Endometrial microvascular endothelial cells (primary cell): ENCODE data around the gene PDSS2. TPM values are rescaled to one million over a fixed set of nuclear protein-coding genes. Genes with fewer than 3 reads are reported as not detected.
"Not testable (repeated sequence)": the region's sequence is repeated elsewhere in the genome, so short reads cannot be mapped to it uniquely, and the experiment has no call there.

Source experiments
- in situ Hi-C: cut with HindIII; loops from 2 replicates; pipeline ENCODE4 v1.10.0; 2017; ENCODE audit warnings: low sequenced_read_pairs, low pct_unique_long_range_greater_than_20kb; ENCODE audit errors: inconsistent ontology term
- total RNA-seq: library from RNA; depleted of rRNA; stranded (reverse); fragments of >200 nt; gene quantifications from one replicate; pipeline ENCODE4 v1.2.3, GENCODE V29; 2015; ENCODE audit errors: inconsistent ontology term

Gene PDSS2
- total RNA-seq, 1 donor from 2014 or later = 9.5 TPM

DNA sequence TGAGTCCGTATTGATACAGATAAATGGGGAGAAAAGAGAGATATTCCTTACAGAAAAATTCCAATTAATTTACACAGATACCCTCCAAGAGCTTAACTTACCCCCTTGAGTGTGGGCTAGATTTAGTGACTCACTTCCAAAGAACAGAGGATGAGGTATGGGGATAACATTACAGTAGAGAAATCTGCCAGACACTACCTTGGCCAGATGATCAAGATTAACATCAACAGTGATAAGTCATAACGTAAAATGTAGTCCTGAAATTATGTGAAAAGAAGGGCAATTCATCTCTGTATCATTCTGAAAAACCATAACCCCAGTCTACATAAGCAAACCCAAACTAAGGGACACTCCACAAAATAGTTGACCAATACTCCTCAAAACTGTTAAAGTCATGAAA is 69.3 kb downstream of the PDSS2 start:
- in situ Hi-C loops = no loop called here

DNA sequence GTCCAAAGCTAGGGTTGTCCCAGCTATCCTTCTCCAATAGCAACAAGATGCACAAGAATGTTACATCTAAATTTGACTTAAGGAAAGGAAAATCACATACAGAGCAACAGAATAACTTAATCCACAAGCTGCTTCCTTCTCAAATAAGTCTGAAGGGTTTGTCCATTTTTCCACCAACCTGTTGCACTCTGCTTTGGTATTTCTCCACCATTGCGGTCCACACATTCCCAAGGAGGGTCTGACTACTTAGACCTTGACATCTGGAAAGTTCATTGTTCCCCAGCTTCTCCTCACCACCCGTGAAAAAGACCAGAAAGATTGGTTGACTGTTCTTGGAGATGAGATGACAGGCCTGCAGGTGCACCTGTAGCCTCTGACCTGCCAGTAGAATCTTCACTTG is 72.5 kb downstream of the PDSS2 start:
- in situ Hi-C loops = no loop called here

DNA sequence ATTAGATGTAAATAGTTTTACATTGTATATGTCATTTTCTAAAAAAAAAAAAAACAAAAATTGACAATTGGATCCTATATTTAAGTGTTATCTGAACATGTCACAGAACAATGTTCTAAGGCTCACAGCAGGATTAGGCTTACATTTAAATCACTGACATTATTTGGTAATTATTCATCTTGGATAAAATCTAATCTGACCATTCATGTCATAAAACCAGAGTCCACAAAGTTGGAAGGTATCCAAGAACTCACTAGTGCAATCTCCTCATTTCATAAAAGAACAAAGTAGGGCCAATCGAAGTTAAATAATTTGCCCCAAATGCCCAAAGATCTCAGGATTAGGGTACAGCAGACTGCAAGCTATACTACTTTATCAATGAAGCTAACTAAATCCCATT is 73.0 kb downstream of the PDSS2 start:
- in situ Hi-C loops = no loop called here

DNA sequence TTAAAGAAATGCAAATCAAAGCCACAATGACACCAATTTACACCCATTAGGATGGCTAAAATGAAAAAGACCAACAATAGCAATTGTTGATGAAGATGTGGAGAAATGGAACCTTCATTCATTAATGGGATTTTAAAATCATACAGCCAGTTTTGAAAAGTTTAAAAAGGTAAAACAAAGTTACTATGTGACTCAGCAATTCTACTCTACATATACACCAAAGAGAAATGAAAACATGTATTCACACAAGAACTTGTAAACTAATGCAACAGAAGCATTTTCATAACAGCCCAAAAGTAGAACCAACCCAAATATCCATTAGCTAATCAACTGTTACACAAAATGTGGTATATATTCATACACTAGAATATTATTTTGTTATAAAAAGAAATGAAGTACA is 75.7 kb downstream of the PDSS2 start:
- in situ Hi-C loops = no loop called here

DNA sequence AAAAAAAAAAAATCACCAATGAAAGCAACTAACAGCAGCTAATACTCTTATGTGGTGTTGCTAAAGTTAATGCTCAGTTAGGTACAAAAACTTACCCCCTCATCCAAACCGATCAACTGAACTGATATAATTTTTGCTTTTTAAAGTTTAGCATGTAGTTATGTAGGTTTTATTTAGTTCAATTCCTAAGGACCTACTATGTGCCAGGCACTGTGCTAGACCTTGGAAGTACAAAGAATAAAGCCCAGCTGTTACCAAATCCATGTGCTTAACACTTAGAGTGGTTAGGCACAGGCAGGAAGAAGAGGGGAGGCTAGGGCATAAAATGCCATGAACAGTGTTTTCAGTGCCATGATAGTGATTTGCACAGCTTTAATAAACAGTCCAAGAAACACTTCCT is 85.1 kb downstream of the PDSS2 start:
- in situ Hi-C loops = no loop called here

DNA sequence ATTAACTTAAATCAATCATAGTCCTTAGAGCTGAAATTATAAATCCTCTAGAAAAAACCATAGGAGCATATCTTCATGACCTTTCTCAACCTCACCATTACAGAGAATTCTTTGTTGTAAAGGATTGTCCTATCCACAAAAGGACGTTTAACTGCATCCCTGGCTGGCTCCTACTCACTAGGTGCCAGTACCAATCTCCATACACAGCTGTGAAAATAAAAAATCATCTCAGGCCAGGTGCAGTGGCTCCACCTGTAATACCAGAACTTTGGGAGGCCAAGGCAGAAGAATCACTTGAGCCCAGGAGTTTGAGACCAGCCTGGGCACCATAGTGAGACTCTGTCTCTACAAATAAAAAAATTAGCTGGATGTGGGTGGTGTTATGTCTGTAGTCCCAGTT is 89.9 kb downstream of the PDSS2 start:
- in situ Hi-C loops = no loop called here

DNA sequence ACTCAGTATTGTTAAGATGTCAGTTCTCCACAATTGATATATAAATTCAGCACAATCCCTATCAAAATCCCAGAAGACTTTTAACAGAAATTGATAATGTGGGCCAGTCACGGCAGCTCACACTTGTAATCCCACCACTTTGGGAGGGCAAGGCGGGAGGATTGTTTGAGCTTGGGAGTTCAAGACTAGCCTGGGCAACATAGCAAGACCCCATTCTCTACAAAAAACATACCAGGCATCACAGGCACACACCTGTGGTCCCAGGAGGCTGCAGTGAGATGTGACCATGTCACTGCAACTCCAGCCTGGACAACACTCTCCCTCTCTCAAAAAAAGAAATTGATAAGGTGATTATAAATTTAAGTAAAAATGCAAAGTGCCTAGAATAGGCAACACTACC is 90.9 kb downstream of the PDSS2 start:
- in situ Hi-C loops = no loop called here

DNA sequence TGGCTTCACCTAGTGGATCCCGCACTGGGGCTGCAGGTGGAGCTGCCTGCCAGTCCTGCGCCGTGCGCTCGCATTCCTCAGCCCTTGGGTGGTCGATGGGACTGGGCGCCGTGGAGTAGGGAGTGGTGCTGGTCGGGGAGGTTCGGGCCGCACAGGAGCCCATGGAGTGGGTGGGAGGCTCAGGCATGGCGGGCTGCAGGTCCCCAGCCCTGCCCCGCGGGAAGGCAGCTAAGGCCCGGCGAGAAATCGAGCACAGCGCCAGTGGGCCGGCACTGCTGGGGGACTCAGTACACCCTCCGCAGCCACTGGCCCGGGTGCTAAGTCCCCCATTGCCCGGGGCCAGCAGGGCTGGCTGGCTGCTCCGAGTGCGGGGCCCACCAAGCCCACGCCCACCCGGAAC is 95.2 kb downstream of the PDSS2 start:
- in situ Hi-C loops = not testable (repeated sequence)

DNA sequence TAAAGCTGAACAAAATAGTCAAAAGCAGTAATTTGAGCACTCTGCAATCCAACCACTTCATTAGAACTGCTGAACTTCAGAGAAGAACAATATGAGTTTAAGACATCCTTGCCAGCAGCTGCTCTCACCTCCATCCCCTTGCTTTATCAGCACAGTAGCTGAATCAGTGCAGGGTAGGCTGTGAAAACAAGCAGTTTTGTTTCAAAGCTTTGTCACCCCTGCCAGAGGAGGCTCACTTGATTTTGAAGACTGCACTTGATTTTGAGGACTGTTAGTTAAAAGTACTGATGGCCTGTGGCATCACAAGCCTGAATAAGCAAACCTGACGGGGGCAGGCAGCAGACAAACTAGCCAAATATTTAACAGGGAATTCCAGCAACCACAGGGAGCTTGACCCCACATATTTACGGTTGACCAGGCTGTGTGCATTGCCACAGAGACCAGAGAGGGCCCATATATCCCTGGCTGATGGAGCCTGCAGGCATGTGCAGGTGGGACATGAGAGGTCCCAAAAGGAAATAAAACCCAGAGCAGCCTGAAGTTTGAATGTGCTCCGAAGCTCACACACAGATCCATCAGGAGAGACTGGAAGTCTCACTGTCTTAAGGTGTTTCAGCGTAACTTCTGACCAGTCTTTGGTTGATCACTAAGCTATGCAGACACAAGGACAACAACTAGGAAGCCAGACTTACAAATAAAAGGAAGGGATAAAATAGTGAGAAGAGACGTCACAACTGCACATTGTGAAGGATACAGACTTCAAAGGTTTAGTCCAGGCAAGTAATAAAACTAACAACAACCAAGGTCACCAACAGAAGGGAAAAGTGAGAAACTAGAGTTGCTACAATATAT is 97.4 kb downstream of the PDSS2 start:
- in situ Hi-C loops = no loop called here

DNA sequence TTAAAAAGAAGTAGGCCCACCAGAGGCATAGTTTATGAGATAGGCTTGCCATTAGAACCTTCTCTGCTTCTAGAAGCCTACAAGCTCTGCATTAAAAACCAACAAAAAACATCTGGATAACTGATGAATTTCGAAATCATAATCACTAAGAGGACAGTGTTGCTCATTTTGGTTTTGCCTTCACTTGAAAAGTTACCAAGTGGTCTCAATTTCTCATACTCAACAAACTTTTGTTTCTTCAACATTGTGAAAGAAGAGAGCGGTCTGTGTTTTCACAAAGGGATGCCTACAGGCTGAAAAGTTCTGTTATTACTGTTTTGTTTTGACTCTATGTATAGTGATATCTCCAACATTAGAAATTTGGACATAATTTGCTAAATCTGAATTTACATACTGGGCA is 98.9 kb downstream of the PDSS2 start:
- in situ Hi-C loops = no loop called here

DNA sequence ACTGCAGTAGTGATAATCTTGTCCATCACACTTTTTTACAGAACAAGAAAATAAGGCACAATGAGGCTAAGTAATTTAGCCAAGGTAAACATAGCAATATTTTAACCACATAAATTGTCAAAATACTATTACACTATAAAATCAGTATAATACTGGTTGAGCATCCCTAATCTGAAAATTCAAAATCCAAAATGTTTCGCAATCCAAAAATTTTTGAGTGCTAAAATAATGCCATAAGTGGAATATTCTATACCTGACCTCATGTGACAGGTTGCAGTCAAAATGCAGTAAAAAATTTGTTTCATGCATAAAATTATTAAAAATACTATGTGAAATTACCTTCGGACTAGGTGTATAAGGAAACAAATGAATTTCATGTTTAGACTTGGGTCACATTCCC is 101.5 kb downstream of the PDSS2 start:
- in situ Hi-C loops = no loop called here

DNA sequence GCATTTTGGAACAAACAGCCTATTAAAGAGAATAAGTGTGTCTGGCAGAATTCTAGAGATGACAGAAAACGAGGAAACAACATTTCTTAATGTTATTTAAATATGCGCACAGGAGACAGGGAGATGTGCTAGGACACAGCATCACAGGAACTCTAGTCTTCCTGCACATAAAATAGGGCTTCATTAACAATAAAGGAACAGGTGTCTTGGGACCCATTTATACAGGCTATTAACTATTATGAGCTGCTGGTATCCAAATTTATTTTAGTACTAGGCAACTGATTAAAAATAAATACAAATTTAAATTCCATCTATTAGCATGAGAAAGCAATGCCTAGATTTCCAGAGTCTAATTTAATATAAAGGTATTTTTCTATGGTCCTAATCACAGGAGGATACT is 102.3 kb downstream of the PDSS2 start:
- in situ Hi-C loops = no loop called here

DNA sequence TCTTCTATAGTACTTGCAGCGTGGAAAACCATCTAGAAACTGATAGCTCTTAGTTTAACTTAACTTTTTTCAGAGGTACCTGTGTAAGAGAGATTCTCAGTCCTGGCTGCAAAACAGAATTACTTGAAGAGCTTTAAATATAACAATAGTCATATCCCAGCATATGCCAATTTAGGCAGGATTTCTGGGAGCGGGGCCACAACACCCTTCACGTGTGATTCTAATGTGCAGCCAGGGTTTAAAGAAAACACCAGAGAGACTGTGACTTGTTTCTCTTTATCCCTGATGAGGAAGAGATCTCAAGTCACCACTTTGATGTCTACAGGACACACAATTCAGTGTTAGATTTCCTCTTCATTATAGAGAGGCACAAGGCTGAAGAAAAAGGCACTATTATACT is 103.7 kb downstream of the PDSS2 start:
- in situ Hi-C loops = no loop called here

DNA sequence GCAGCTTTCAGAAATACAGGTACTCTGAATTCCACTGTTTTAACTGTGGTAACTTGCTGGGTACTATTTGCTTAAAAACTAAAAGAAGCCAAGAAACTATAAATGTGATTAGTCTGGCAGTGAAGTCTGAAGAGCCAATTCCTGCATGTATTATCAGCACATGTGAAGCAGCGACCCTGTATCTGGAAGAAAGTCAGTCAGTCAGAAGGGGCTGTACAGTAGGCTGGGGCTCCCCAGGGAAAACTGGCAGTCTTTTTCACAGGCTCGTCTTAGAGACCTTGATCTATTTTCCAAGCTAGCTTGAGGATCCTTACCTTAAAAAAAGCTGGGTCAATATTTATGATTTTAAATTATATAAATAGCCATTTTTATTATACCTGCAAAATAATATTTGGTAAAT is 104.9 kb downstream of the PDSS2 start:
- in situ Hi-C loops = no loop called here

DNA sequence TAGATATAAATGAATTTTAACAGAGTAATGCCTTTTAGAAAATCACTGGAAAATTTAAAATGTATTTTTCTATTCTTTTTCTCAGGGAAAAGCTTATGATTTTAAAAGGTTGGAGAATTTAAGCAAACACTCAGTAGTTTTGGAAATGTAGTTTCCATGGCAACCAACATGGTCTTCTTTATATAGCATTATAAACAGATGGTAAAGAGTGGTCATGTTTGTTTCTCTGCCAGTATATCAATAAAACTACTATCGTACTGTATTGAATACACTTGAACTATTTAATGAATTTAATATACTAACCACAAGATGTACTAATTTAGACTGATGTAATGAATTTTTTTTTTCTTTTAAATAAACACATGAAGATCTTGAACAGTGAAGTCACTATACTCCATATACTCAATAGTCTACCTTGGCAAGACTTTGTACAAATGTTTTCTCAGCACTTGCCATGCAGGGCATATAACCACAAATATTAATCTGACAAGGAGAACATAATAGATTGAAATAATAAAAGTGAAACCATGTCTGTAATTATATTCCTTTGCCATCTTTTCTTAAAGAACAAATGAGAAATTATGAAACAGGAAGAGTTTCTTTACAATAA is 105.5 kb downstream of the PDSS2 start:
- in situ Hi-C loops = no loop called here

DNA sequence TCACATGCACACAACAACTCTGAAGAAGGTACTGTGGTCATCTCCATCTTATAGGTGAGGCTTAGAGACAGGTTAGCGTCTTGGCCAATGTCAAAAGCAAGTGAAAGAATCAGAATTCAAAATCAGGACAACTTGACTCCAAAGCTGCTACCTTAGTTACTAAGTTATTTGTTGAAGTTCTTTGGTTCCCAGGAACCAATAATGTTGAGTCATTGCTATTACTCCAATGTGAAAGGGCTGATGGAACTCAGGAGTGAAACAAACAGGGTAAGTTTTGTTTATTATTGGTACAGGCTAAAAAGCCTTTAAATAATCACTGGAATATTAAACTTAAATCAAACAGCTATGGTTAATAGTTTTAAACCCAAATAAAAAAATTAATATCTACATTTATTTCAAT is 111.1 kb downstream of the PDSS2 start:
- in situ Hi-C loops = no loop called here

DNA sequence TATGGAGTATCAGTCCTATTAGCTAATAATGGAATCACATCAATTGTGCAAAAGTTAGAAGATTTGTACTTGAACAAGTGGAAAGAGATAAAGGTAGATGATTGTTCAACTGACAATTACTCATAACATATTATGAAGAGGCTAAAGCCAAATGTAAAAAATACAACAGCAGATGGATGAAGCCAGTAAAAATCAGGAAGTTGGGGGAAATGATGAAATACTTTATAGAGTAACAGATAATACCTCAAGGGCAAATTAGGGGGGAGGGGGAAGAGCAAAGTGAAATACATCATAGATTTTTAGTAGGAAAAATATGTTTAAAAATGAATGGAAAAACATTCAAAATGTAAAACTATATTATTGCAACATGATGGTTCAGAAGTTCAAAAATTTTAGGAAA is 114.0 kb downstream of the PDSS2 start:
- in situ Hi-C loops = no loop called here

DNA sequence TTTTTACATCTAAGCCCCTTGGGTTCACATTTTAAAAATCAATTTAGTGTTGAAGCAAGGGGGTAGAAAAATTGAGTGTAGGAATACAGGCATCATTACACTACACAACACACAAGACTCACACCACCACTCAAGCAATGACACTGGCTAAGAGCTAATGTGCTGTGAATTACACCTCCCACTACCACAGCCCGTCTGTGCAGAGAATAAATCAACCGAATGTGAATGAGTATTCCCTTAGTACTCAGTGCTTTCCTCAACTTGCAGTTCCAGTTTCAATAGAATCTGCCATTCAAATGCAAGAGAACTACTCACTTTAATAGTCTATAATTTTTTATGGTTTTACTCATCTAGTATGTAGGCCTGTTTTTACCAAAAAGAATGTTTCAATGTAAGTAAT is 114.4 kb downstream of the PDSS2 start:
- in situ Hi-C loops = no loop called here

DNA sequence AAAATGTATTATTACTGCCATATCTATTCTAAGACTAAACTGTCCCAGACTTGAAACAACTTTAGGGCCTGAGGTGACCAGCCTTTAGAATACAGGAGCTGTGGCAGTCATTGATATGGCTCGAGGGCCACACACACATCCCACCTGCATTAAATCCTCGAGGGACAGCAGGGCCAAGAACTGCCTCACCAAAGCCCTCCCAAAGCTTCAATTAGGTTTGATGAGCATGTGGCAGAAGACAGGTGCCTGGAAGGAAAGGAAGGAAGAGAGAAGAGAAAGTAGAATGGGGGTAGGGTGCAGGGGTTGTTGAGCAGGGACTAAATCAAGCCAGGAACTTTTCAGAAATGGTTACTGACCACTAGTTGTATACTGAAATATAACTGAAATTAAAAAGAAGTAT is 115.0 kb downstream of the PDSS2 start:
- in situ Hi-C loops = no loop called here

DNA sequence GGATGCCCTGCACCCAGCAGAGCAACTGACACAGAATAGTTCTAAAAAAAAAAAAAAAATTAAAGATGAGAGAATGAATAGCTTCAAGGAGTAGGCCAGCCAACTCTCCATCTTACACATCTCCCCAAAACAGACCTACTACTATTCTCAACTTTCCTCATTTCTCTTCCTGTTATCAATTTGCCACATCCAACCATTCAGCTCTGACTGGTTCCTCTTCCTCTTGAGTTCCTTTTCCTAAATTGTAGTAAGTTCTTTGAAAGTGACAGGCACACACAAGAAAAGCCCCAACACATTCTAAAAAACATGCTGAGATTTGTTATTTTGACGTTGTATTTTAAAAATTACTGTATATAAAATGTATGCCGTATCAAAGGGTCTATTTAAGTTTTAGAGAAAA is 117.2 kb downstream of the PDSS2 start:
- in situ Hi-C loops = no loop called here

DNA sequence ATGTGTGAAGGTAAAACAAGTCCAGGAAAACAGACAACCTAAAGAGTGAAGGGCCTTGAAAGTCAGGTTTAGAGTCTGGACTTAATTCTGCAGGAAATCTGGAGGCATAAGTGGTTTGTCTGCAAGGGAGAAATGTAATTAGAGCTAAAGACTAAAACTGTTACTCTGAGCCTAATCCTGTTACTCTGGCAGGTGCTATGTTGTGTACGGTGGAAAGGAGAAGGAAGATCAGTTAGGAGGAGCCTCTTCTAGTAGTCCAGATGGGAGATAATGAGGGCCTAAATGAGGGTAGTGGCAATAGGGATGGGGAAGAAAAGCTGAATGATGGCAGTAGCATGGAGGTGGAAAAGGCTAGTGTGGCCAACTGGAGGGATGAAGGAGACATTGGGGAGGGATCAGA is 118.5 kb downstream of the PDSS2 start:
- in situ Hi-C loops = no loop called here
